GM12878 (cell line): ENCODE data around the gene CLDN19. TPM values are rescaled to one million over a fixed set of nuclear protein-coding genes. Genes with fewer than 3 reads are reported as not detected.
A peak's percentile ranks its signal among the peaks of the same experiment; 100 is the strongest.

Source experiments
- ATAC-seq: fragments of 200-7000 bp; cut with Tn5 transposase; 3 replicates; pipeline ENCODE4 v1.9.1; 2020; ENCODE audit warnings: mild to moderate bottlenecking, moderate library complexity
- BruUV-seq: library from RNA; stranded (reverse); fragments of 400-500 nt; replicated peaks from 2 replicates; lab custom pipeline; 2021; lab: Mats Ljungman, UMichigan
- CTCF ChIA-PET: fragments of 300-600 bp; sonication (Branson Sonifier 250); formaldehyde crosslinking; extraction: SDS; loops from one replicate; lab custom pipeline; 2021; ENCODE audit warnings: inconsistent platforms; lab: Yijun Ruan, JAX
- POLR2A ChIA-PET: fragments of 350-600 bp; formaldehyde crosslinking; extraction: SDS; loops from one replicate; lab custom pipeline; 2021; ENCODE audit warnings: inconsistent platforms; lab: Charles Lee
- RAD21 ChIA-PET: fragments of 300-600 bp; sonication (Branson Sonifier 250); formaldehyde crosslinking; loops from one replicate; lab custom pipeline; 2023; ENCODE audit warnings: antibody characterized with exemption; ENCODE audit not compliant: unreplicated experiment; lab: Charles Lee
- SMC1A ChIA-PET: fragments of 300-600 bp; sonication (Branson Sonifier 250); formaldehyde crosslinking; loops from one replicate; lab custom pipeline; 2023; ENCODE audit not compliant: unreplicated experiment, uncharacterized antibody; lab: Charles Lee
- DNase-seq: peaks from one replicate; pipeline ENCODE4 v3.0.0-alpha.2; 2011; ENCODE audit warnings: low read depth, low spot score
- FAIRE-seq: peaks from 3 replicates; lab custom pipeline; 2011; peaks lifted over from hg19 to GRCh38; lab: Jason Lieb, UNC
- H2AFZ ChIP-seq: 2 replicates; pipeline ENCODE4 v1.6.0; 2011; ENCODE audit warnings: low read depth, low read length, control low read depth; ENCODE audit not compliant: control insufficient read depth
- H3K27ac ChIP-seq: 2 replicates; pipeline ENCODE4 v1.5.1; 2011; ENCODE audit warnings: control low read depth; ENCODE audit not compliant: control insufficient read depth, insufficient read depth
- H3K27me3 ChIP-seq, 2 experiments: replicated peaks in 1 of 2; 2 replicates each; pipeline versions ENCODE4 v1.6.0 to v1.6.1; 2011; ENCODE audit warnings: low read length in 1 of 2; ENCODE audit not compliant: control insufficient read depth in 2 of 2, insufficient read depth in 2 of 2
- H3K36me3 ChIP-seq, 2 experiments: 2 replicates each; pipeline ENCODE4 v1.5.1; 2011; ENCODE audit warnings: low read length in 1 of 2; ENCODE audit not compliant: control insufficient read depth in 2 of 2, insufficient read depth in 2 of 2
- H3K4me1 ChIP-seq: 2 replicates; pipeline ENCODE4 v1.6.1; 2011; ENCODE audit warnings: mild to moderate bottlenecking, low read length, moderate library complexity, mixed read lengths; ENCODE audit not compliant: control insufficient read depth, insufficient read depth
- H3K4me2 ChIP-seq: 2 replicates; pipeline ENCODE4 v1.6.0; 2011; ENCODE audit warnings: control low read depth; ENCODE audit not compliant: control insufficient read depth, insufficient read depth
- H3K4me3 ChIP-seq: fragments of 200-600 bp; sonication (generic); 2 replicates; pipeline ENCODE4 v1.5.1; 2016
- H3K79me2 ChIP-seq: 2 replicates; pipeline ENCODE4 v1.6.0; 2011; ENCODE audit warnings: low read length; ENCODE audit not compliant: control insufficient read depth, insufficient read depth
- H3K9ac ChIP-seq: 2 replicates; pipeline ENCODE4 v1.8.0; 2011; ENCODE audit warnings: low read length, control low read depth, mixed read lengths; ENCODE audit not compliant: control insufficient read depth, insufficient read depth
- H3K9me3 ChIP-seq: replicated peaks from 3 replicates; pipeline ENCODE4 v1.5.1; 2011; ENCODE audit warnings: mild to moderate bottlenecking, low read length; ENCODE audit not compliant: control insufficient read depth, insufficient read depth
- H4K20me1 ChIP-seq: 2 replicates; pipeline ENCODE4 v1.6.0; 2011; ENCODE audit not compliant: control insufficient read depth, insufficient read depth
- EGR1 ChIP-seq, 2 experiments: IDR thresholded peaks; 1 replicate in 1 of 2; 2 replicates in 1 of 2; pipeline ENCODE4 v1.6.1; 2011 to 2012; ENCODE audit warnings: low read depth in 2 of 2, low read length in 2 of 2, borderline replicate concordance in 1 of 2, mild to moderate bottlenecking in 1 of 2, moderate library complexity in 1 of 2
- NFYB ChIP-seq: IDR thresholded peaks from 2 replicates; pipeline ENCODE4 v1.6.1; 2011; ENCODE audit warnings: low read depth, mild to moderate bottlenecking, low read length, improper control_type of control experiment, moderate library complexity; ENCODE audit not compliant: insufficient read depth
- POLR2AphosphoS5 ChIP-seq: IDR thresholded peaks from 2 replicates; pipeline ENCODE4 v1.6.1; 2011; ENCODE audit warnings: mild to moderate bottlenecking, low read length, inconsistent platforms
- WGBS: methylation state at CpG from one replicate; pipeline ENCODE4 v1.1.6; 2016; ENCODE audit warnings: low lambda C conversion rate; ENCODE audit not compliant: insufficient replicate concordance, insufficient coverage; ENCODE audit errors: missing lambda C conversion rate; 5-methylcytosine and 5-hydroxymethylcytosine counted together
- in situ Hi-C: fragments of 300-500 bp; cut with MboI; formaldehyde crosslinking; loops from 9 replicates; pipeline ENCODE4 v1.14.3; 2018; ENCODE audit warnings: mixed read lengths
- intact Hi-C: fragments of 100-400 bp; cut with micrococcal nuclease; formaldehyde crosslinking; loops from one replicate; pipeline ENCODE4 v1.14.2; 2022; ENCODE audit not compliant: unreplicated experiment
- polyA plus RNA-seq, 11 experiments: library from polyadenylated mRNA; depleted of rRNA in 4 of 11; unstranded in 6 of 11; stranded (reverse) in 5 of 11; fragments of >200 nt; fragmentation: Nextera tagmentation in 4 of 11; fragmentation: Illumina TruSeq in 1 of 11; extraction: Ambion mirVana in 4 of 11; extraction: Trizol in 1 of 11; gene quantifications; 1 replicate in 1 of 11; 2 replicates in 10 of 11; pipeline versions ENCODE4 v1.2.1 to v1.2.3, GENCODE V29; 2011 to 2016; ENCODE audit warnings: inconsistent platforms in 2 of 11, missing spikeins in 2 of 11, low read depth in 1 of 11
- total RNA-seq, 4 experiments: library from RNA; depleted of rRNA in 3 of 4; stranded (reverse); fragments of >200 nt in 3 of 4; fragmentation: Illumina TruSeq in 1 of 4; extraction: Trizol in 1 of 4; gene quantifications; 2 replicates each; pipeline versions ENCODE4 v1.2.1 to v1.2.3, GENCODE V29; 2013 to 2021

The CLDN19 gene
- total and polyA plus RNA-seq, 10 of the 15 experiments (the other 5 are each of a cell fraction or from before 2014, with no cell fraction given), result not detected

DNA sequence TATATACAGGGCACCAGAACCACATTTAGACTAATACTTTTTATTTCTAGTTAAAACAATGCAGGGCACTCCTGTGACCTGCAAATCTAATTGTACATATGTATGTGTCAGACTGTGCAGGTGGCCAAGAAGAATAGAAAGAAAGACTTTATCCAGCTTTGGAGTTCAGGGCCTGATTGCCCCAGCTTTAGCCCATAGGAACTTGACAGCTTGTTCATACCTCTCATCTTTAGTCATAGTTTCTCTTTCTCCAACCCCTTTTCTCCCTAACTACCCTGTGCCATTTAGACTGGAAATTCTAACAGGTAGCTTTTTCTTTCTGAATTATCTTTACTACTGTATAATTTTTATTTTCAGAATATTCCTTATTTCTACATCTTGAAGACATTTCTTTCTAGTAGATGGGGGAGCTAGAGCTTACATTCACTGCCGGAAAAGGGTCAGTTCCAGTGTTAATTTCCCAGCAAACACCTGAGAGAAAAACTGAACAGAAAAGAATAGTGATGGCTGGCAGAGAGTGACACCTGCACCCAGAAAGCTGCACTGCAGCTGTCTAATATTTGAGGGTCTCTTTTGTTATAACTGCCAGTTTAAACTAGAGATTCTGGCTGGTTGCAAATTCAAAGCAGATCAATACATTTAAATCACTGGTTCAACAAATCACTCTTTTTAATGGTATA lies 49.4 kb downstream of the CLDN19 start (continued):
- no peak for TF ChIP-seq NFYB
- TF ChIP-seq EGR1 (IDR thresholded peaks at IDR 0.05; ENCODE audit: borderline replicate concordance in 1 of 2, low read depth in 2 of 2, low read length in 2 of 2), result no peak

DNA sequence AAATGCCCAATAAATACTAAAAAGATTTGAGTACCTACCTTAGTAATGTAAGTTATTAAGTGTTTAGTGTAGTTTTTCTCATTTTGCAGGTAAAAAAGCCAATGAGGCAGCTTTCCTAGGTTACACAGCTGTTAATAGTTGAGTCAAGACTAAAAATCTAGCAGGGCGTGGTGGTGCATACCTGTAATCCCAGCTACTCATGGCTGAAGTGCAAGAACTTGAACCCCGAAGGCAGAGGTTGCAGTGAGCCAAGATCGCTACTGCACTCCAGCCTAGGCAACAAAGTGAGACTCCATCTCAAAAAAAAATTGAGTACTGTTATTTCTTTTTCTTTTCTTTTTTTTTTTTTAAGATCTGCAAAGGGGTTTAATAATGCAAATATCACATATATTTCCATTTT lies 50.1 kb downstream of the CLDN19 start:
- CTCF ChIA-PET, result interaction anchor here (0.7 to 2.4 kb wide), 9 partner anchors 9 to 384 kb away, joined by 3 to 11 read pairs (median 4); no protein-coding TSS in a partner anchor
- Histone ChIP-seq H3K9ac (no peak overlapping the region), H3K4me2 (peak overlapping the region; percentile 78), H3K27me3 (no peaks in the 10 kb centered on the region), H2AFZ (no peak overlapping the region), H3K79me2 (peaks cover 97% of the 10 kb centered on the region), H3K4me1 (peaks cover 15% of the 10 kb centered on the region), H3K27ac (no peak overlapping the region), H3K4me3 (0 out of 2 replicates have a peak overlapping the region, but pooled peaks have one; percentile 10), H3K36me3 (peaks cover 0 to 30% of the 10 kb centered on the region in 2 experiments; a peak in 3 of 4 replicates), H3K9me3 (no peaks in the 10 kb centered on the region; the same call in 2 of the 3 replicates), H4K20me1 (peaks cover 5% of the 10 kb centered on the region; the same call in 1 of the 2 replicates)
- RAD21 ChIA-PET, result interaction anchor here (0.6 to 1.9 kb wide), 4 partner anchors 32 to 701 kb away, joined by 3 to 7 read pairs (median 4); partner anchors contain the start of genes C1orf50, P3H1 and PPIH
- peak; percentile 48; the same call in 1 of the 2 replicates for TF ChIP-seq POLR2AphosphoS5
- no peak for TF ChIP-seq EGR1 (IDR thresholded peaks at IDR 0.05; ENCODE audit: borderline replicate concordance in 1 of 2, low read depth in 2 of 2, low read length in 2 of 2)
- FAIRE-seq (no peak), DNase-seq (no peak), ATAC-seq (peak; percentile 17; the same call in 1 of the 3 replicates)
- SMC1A ChIA-PET, result interaction anchor here (1.0 to 2.5 kb wide), 10 partner anchors 8 to 356 kb away, joined by 3 to 8 read pairs (median 4); partner anchors contain the start of genes PPIH and YBX1
- 40% methylated on average over 3 of the region's 3 CpGs for WGBS
- intact Hi-C loops, result no loop called here
- in situ Hi-C loops, result no loop called here
- BruUV-seq, result no TSS peak
- POLR2A ChIA-PET, result interaction anchor here (1.7 kb wide), 1 partner anchor 32 kb away, joined by 4 read pairs; the partner anchor contains the start of gene PPIH
